Iris pigment epithelial cell (primary cell): ENCODE measurements around the gene SCG5.

Experiments used
- DNase-seq: peaks from one replicate; pipeline ENCODE4 v3.0.0-alpha.2; 2011; ENCODE audit warnings: low read depth

Gene SCG5

DNA sequence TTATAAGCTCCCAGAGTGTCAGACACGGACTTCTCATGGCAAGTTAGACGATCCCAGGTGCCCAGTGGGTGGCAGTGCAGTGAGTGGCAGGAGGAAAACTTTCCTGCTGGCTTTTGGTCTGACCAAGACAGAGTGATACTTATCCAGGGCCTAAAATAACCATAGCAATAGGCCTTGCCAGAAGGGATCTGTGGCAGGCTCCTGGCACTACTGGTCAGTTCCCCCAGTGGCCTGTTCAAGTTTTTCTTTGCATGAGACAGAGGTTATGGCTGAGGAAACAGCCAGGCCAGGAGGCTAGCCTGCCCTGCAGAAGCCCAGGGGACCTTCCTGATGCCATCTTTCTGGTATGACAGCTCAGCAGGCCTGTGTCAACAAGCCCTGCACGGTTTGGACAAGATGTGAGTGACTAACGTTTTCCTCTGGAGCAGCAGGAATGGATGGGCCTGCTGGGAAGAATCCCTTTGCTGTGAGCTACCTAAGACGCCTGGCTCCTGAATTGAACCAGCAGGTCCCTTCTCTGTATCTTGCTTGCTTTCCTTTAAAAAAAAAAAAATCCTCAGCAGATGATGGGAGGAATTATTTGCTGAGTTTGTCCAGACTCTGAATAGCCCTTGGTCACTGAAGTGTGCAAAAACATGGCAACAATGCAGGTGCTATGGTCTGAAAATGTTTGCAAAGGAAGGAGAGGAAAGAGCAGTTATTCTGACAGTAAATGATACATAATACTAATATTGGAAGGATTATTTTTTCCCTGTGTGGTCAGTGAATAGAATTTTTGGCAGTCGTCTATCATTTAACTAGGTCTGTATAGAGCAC, 18.0 kb downstream of the SCG5 start:
- no peak for DNase-seq

- DNase-seq: no peak
Measured at GRCh38 chr15:32663671-32664070, 22.2 kb downstream of the SCG5 start.

DNA sequence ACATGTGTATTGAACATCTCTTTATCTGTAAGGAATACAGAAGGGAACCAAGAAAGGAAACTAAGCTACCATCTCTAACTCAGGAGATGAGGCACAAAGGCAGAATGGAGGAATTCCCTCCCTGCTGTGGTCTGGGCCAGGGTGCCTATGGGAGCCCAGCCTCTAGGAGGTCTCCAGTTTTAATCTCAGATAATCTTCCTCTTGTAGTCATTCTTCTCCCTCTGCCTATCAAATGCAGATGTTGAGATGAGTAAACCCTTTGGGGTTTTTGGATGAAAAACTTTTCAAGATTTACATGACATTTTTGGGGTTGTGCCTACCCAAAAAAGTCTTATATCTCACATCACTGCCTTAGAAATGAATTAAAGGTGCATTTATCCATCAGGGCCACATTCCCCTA, 23.3 kb downstream of the SCG5 start:
- DNase-seq: no peak

DNA sequence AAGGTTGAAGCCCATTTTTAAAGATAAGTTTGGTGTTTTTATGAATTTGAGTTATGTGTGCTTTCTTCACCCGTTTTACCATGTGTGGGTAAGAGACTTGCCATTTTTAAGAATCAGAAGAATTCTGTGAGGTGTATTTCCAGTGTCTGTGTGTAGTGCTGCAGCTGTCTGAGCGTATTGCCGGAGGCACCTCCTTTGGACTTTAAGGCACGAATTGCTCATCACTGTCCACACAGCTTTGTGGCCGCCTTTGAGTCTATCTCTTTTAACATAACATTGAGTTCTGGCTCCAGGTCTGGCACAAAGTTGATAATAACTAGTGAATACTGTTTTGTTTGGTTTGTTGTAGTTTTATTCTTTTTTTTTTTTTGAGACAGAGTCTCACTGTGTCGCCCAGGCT, 25.8 kb downstream of the SCG5 start:
- no peak for DNase-seq

DNA sequence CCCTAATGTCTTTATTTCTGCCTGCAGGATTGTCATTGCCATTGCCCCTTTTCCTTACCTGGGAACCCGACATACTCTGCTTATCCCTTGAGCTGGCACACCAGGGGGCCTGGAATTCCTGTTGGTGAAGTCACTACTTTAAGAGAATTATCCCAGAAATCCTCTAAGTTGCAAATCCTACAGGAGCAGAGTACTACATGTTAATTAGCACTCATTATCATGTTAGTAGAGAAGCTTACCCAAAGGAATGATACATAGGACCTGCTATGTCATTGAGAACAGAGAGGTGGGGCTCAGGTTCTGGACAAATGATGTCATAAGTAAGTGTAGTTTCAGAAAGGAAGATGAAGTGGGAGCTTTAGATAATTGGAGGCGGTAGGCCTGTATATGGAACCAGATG, 27.4 kb downstream of the SCG5 start:
- DNase-seq: no peak

DNA sequence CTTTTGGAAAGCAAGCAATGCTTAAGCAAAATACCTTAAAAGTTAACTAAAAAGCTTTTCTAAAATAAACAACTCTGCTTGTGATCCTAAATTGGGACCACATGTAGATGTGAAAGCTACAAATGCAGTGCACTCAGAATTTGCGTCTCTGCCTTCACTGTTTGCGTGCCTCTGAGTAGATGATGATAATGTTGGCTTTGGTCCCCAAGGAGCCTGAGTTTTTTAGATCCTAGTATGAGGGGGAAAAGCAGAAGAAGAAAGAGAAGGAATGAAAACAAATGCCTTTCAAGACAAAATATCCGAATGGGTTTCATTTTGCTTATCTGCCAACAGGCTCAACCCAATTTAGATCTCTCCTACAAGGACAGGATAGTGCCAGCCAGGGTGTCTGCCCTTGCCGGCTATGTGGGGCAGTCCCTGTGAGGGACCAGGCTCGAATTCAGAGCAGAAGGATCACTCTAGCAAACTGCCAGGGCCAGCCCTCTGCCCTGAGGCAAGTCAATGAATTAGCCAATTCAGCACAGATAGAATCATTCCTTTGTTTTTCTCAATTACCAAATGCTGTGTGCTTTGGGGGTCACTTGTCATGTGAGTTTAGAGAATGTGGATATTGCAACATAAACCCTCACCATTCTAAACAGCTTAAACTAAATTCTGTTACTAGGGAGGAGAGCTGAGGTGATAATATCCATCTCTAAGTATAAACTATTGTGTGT, 28.5 kb downstream of the SCG5 start:
- peak; percentile 71 for DNase-seq

GRCh38 chr15:32670623-32671022, 29.1 kb downstream of the SCG5 start:
- no peak for DNase-seq

DNA sequence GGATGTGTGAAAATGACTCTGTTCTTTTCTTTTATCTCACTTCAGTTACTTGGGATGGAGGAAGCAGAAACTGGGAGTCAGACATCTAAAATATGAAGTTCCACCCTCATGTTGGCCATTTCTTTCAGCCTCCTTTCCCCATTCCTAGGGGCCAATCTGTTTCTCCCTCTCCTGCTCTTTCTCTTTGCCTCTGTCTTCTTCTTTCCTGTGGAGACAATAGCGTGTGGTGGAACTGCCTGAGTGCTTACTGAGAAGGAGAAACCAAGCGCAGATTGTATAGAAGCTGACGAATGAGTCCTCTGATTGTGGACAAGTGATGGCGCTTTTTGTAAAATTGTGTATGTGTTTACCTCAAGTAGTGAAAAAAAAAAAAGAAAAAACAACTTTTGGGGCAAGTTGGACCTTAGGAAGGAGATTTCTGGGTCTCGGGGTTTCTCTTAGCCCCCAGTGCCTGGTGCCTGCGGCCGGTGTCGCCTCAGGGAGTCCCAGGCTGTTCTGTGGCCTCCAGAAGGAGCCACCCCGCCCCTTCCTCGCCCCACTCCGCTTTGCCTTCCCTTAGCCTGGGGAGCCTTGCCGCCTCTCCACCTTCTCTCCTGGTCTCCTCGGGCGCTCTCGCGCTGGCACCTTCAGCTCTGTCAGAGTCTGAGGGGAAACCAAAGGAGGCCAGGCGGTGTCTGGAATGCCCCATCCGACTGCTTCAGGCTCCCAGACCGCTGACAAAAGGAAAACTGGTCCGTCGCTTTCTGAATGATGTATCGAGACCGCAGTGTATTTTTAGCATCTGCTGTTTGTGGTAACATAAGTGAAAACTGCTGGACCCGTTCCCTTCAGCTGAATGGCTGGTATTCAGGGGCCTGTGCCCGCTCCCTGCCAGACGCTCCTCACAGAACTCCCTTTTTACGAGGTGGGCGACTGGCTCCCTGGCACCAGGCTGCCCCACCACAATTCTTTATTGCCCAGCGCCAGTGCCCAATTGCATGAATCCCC, 30.1 kb downstream of the SCG5 start:
- no peak for DNase-seq

DNA sequence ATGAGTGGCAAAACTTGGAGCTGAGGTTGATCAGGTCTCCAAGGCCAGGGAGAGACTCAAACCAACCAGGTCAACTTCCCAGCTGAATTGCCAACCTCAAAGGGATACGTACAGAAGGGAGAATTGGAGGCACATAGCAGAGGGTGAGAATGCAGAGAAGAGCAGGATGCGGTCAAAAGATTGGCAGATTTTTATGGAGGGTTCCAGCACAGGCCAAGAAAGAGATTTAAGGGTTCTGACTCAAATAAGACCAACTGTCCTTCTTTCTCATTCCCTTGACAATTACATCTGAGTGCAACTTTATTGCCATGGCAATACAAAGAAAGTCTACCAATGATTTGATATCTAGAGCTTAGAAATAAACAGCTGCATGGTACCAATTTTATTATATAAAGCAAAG, 33.2 kb downstream of the SCG5 start:
- DNase-seq: no peak

- DNase-seq: no peak
Measured at GRCh38 chr15:32675466-32675865, 34.0 kb downstream of the SCG5 start.

DNA sequence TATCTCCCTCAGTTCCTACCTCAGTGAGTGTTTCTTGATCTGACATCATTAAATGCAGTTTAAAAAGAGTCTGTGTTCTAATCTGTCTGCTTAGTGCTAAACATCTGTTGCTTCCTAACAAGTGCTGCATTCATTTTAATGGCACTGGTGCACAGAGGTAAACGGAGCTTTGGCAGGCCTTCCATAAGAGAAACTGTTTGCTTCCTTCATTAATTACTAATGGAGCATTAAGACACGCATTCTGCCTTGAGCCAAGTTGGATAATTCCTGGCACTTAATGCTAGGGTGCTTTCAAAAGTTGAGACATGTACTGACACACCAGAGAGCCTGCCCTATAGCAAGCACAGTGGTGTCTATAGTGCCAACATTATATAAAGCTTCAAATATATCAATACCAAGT, 34.7 kb downstream of the SCG5 start:
- no peak for DNase-seq

GRCh38 chr15:32677238-32677750, 35.8 kb downstream of the SCG5 start:
- peak; percentile 63 for DNase-seq

GRCh38 chr15:32679298-32679690, 37.8 kb downstream of the SCG5 start:
- no peak for DNase-seq

DNA sequence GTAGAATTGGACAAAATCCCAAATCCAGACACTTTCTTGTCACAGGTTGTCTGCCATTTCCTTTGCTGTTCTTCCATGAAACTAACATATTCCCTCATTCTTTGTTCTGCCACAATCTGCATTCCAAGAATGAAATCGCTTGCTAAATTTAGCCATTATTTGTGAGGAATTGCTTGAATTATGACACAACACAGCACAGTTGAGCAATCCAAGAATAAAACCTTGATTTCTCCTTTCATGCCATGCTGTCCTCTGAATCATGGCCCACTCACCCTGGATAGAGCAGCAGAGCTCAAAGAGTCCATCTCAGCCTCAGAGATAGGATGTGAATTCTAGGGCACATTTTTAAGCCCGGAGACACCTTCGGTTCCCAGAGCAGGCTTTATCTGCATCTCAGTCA, 41.1 kb downstream of the SCG5 start:
- peak; percentile 94 for DNase-seq

- no peak for DNase-seq
Measured at GRCh38 chr15:32682977-32683630, 41.6 kb downstream of the SCG5 start.

DNA sequence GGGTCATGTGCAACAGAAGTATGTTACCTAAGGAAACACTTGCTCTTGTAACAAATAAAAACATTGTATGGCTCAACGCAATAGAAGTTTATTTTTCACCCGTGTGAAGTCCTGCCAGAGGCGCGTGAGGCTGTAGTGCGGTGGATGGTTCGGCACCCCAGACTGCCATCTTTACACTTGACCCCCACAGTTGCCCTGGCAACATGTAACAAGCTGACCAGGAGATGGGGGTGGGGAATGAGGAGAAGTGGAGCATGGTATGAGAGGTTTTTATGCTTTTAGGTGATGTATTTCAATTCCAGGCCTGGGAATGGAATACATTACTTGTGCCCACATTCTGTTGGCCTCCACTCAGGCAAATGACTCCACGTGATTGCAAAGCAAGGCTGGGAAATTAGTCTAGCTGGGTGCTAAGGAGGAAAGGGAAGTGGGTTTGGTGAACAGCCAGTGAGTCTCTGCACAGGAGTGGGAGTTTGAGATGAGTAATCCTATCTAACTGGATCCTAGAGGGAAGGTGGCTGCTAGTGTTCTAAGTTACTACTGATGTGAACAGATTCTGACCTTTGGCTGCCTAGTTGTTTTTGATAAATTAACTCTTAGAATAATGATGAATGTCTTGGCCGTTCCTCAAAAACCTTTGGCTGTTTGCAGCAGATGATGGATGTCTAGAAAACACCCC, 42.5 kb downstream of the SCG5 start:
- peak; percentile 95 for DNase-seq

- peak; percentile 83 for DNase-seq
Measured at GRCh38 chr15:32685576-32685975, 44.1 kb downstream of the SCG5 start.

- DNase-seq: peak; percentile 82
Measured at GRCh38 chr15:32687556-32687955, 46.0 kb downstream of the SCG5 start.

- DNase-seq: peak; percentile 47
Measured at GRCh38 chr15:32688151-32688639, 46.7 kb downstream of the SCG5 start.

- no peak for DNase-seq
Measured at GRCh38 chr15:32690941-32691688, 49.6 kb downstream of the SCG5 start.
